Measurements from ENCODE around the gene CRMP1. TPM values are rescaled to one million over a fixed set of nuclear protein-coding genes. Genes with fewer than 3 reads are reported as not detected.
A peak's percentile ranks its signal among the peaks of the same experiment; 100 is the strongest.

Gene CRMP1
- polyA plus RNA-seq, 1 experiment: 5.6 TPM

DNA sequence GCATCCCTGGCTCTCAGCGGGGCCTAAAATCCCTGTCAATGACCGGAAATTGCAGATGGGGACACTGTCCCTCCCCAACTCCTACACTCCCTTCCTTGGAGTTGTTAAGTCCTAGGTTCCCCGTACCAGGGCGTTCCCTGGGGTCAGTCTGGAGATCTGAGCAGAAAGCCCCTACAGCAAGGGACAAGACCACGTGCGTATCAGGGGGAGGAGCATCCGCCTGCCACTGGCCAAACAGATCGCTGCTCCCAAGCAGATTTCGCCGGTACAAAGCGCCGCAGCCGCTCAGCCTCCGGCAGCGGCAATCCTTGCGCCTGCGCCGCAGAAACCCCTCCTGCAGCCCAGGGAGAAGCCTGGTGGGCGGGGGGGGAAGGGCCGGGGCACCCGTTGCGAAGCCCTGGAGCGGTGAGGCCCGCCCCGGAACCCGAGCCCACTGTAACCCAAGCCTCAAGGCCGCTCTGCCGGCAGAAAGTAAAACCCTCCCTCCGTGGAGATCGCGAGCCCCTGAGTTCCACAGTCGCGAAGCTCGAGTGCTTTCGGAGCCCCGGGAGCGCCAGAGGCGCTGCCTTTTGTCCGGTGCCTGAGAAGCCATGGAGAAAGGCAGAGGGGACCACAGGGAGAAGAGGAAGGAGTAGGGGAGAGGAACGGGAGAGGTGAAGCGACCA lies 2.7 kb downstream of the CRMP1 start:
- Histone ChIP-seq H3K9me3 (ENCODE audit: control insufficient read depth, insufficient read depth, low read length) (peaks cover 21% of the 10 kb centered on the region; the same call in 1 of the 2 replicates), H3K27me3 (ENCODE audit: control insufficient read depth, insufficient read depth, low read length) (peaks cover 65% of the 10 kb centered on the region), H3K4me3 (ENCODE audit: low read depth, low read length) (no peak overlapping the region), H3K27ac (ENCODE audit: low read depth, low read length) (no peak overlapping the region)
- DNase-seq (ENCODE audit: low read depth, low spot score): no peak
- TF ChIP-seq, protein P1, sequence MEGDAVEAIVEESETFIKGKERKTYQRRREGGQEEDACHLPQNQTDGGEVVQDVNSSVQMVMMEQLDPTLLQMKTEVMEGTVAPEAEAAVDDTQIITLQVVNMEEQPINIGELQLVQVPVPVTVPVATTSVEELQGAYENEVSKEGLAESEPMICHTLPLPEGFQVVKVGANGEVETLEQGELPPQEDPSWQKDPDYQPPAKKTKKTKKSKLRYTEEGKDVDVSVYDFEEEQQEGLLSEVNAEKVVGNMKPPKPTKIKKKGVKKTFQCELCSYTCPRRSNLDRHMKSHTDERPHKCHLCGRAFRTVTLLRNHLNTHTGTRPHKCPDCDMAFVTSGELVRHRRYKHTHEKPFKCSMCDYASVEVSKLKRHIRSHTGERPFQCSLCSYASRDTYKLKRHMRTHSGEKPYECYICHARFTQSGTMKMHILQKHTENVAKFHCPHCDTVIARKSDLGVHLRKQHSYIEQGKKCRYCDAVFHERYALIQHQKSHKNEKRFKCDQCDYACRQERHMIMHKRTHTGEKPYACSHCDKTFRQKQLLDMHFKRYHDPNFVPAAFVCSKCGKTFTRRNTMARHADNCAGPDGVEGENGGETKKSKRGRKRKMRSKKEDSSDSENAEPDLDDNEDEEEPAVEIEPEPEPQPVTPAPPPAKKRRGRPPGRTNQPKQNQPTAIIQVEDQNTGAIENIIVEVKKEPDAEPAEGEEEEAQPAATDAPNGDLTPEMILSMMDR (IDR thresholded peaks at IDR 0.05; ENCODE audit: low read depth, low read length): no peak
- POLR2A ChIA-PET: no interaction called here
- CTCF ChIA-PET: no interaction called here

DNA sequence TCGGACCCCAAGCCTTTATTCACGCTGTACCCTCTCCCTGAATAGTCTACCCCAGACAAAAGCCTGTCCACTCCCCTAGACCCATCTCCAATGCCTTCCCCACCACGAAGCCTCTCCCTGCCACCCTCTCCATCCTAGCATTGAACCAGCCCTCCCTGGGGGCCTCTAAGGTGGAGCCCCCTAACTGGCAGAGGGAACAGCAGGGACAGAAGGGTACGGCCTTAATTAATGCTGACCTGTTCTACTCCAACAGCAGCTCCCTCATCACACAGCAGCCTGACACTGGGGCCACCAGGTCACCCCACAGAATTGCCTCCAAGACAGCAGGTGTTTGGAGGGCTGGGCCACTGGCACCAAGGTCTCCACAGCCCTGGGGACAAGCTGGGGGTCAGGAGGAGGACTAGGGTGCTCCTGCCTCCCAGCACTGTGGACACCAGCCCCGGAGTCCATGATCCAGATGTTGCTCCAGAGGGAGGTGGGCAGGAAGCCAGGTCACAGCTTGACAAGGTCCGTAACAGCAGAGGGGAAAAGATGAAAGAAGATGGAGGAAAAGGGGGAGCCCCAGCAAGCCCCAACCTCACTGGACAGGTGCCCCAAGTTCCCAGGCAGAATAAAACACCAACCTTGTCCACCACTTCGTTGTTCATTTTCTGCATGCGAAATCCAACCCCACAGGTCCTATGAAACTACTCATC lies 3.7 kb downstream of the CRMP1 start:
- CTCF ChIA-PET: no interaction called here
- Histone ChIP-seq H3K4me3 (ENCODE audit: low read depth, low read length) (no peak overlapping the region), H3K9me3 (ENCODE audit: control insufficient read depth, insufficient read depth, low read length) (peaks cover 21% of the 10 kb centered on the region; the same call in 1 of the 2 replicates), H3K27me3 (ENCODE audit: control insufficient read depth, insufficient read depth, low read length) (peaks cover 62% of the 10 kb centered on the region), H3K27ac (ENCODE audit: low read depth, low read length) (no peak overlapping the region)
- DNase-seq (ENCODE audit: low read depth, low spot score): no peak
- POLR2A ChIA-PET: no interaction called here
- TF ChIP-seq, protein P1 (IDR thresholded peaks at IDR 0.05; ENCODE audit: low read depth, low read length): no peak

DNA sequence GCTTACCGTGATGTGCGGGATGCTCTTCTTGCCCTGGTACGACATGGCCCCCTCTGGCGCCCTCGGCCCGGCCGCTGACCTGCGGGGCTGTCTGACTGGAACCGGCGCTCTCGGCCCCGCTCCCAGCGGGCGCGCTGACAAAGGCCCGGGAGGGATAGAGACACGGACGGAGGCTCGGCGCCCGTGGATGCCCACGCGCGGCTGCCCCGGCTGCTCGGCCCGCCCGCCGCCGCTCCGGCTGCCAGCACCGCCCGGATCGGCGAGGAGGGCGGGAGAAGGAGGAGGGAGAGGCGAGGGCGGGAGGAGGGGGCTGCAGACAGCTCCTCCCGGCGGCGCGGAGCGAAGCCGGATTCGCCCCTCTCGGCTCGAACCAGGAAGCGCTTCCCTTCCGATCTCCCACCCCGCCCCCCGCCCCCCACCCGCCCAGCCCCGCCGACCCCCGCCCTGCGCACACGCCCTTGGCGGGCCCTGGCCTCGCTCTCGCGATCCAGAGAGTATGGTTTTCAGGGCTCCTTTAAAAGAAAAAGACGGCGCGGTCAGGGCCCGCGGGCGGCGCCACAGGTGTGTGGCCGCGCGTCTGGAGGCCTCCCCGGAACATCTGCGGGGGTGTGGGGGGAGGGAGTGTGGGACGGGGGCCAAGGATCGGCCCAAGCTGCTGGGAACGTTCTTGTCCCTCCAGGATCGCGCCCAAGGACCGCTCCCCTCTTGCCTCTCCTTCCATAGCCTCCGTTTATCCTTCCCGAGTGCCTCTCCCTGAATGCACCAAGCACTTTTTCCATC lies 4.5 kb downstream of the CRMP1 start:
- TF ChIP-seq, protein P1 (IDR thresholded peaks at IDR 0.05; ENCODE audit: low read depth, low read length): no peak
- POLR2A ChIA-PET: no interaction called here
- peaks cover 54% of the 10 kb centered on the region for H3K27me3 ChIP-seq (ENCODE audit: control insufficient read depth, insufficient read depth, low read length)

GRCh38 chr4:5887361-5888221 lies 5.3 kb downstream of the CRMP1 start:
- H3K27ac ChIP-seq (ENCODE audit: low read depth, low read length): no peak overlapping the region
- TF ChIP-seq, protein P1 (IDR thresholded peaks at IDR 0.05; ENCODE audit: low read depth, low read length): no peak
- peak overlapping the region; percentile 49 for H3K4me3 ChIP-seq (ENCODE audit: low read depth, low read length)
- CTCF ChIA-PET: no interaction called here
- peaks cover 52% of the 10 kb centered on the region for H3K27me3 ChIP-seq (ENCODE audit: control insufficient read depth, insufficient read depth, low read length)
- DNase-seq (ENCODE audit: low read depth, low spot score): no peak
- peaks cover 21% of the 10 kb centered on the region; the same call in 1 of the 2 replicates for H3K9me3 ChIP-seq (ENCODE audit: control insufficient read depth, insufficient read depth, low read length)
- POLR2A ChIA-PET: no interaction called here

More for the DNA sequence above, 4.5 kb downstream of the CRMP1 start:
- no peak overlapping the region for H3K27ac ChIP-seq (ENCODE audit: low read depth, low read length)
- CTCF ChIA-PET: no interaction called here
- no peak for DNase-seq (ENCODE audit: low read depth, low spot score)
- H3K4me3 ChIP-seq (ENCODE audit: low read depth, low read length): peak overlapping the region; percentile 49; the same call in 1 of the 2 replicates
- H3K9me3 ChIP-seq (ENCODE audit: control insufficient read depth, insufficient read depth, low read length): peaks cover 21% of the 10 kb centered on the region; the same call in 1 of the 2 replicates
